ENCODE data around the gene CHMP2A.
A peak's percentile ranks its signal among the peaks of the same experiment; 100 is the strongest.

The CHMP2A gene

DNA sequence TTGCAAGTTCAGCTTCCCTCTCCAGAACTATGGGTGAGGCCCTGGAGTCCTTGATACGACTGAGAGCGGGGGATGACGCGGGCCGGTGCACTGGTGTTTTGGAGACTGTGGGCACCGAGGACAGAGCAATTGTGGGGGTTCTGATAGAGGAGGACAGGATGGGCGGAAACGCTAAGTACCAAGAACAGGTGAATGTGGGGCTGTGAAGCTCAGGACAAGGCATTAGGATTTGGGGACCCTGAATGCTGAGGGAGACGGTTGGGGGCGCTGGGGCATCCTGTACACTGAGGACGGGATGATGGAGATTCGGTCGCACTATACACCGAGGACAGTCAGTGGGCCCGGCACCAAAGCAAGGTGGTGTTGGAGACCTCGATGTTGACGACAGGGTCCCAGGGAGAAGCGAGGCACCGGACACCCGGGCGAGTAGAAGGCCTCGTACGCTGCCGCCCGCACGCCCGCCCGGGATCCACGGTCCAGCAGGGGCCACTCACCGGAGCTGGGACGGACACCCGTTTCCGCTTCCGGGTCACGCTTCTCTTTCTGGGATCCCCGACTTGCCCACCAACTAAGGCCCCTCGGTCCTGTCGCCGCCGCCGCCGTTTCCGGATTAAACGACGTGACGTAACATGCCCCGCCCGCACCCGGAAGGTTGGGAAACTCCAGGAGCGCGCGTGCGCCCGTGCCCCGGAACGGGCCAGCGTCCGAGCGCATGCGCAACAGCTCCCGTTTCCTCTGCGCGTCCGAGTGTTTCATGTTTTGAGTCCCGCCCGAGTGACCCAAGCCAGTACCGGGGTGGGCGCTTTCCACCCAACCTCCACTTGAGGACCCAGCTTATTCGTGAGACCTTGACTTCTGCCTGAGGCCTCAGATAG is at the start of gene CHMP2A:
CHMP2A (minus strand) TSS at position 612 of the 875 bp plus-strand sequence. CDS start 893 bp downstream, outside the sequence.
- H3K9ac ChIP-seq (ENCODE audit: insufficient read length, low read depth): peak within 1 kb of the TSS; percentile 96
- no peaks in the 10 kb centered on the region for H3K4me1 ChIP-seq (ENCODE audit: insufficient read depth, insufficient read length)
- H3K9me3 ChIP-seq (ENCODE audit: insufficient read depth, low read length): no peaks in the 10 kb centered on the region
- H3K27me3 ChIP-seq (ENCODE audit: insufficient read depth, insufficient read length): no peaks in the 10 kb centered on the region
- TF ChIP-seq ZNF274 (IDR thresholded peaks at IDR 0.05; ENCODE audit: low read depth, low read length) (no peak), SUZ12 (IDR thresholded peaks at IDR 0.05; ENCODE audit: extremely low read depth, insufficient read depth, insufficient read length) (no peak), YY1 (IDR thresholded peaks at IDR 0.05; ENCODE audit: insufficient read depth, insufficient read length) (no peak)
- H3K4me3 ChIP-seq (ENCODE audit: insufficient read length, low read depth): peak within 1 kb of the TSS; percentile 87
- peak; percentile 86 for DNase-seq (ENCODE audit: low read depth, low spot score)
- peaks cover 53% of the 10 kb centered on the region for H3K36me3 ChIP-seq (ENCODE audit: insufficient read depth, insufficient read length, low read length)

DNA sequence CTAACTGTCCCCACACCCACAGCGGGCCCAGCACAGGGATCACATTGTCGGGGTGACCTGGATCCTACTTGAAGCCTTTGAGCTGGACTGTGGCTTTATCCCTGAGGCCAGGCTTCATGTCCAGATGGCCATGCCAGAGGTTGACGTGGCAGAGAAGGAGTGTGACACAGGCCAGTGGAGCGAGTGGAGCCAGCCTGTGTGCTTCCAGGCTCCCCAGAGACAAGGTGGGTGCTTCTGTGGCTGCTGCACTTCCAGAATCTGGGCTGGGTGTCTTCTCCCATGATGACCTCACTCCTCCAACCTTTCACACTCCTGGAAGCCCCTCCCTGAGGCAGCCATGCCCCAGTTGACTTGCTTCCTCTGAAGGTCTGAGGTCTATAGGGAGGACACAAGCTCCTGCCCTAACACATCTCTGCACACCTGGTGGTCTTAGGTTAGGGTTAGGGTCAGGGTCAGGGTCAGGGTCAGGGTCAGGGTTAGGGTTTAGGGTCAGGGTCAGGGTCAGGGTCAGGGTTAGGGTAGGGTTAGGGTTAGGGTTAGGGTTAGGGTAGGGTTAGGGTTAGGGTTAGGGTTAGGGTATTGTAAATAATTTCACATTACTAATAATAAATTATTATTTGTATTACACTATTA is 31.3 kb upstream of the CHMP2A start:
- Histone ChIP-seq H3K4me1 (ENCODE audit: insufficient read depth, insufficient read length) (no peaks in the 10 kb centered on the region), H3K4me3 (ENCODE audit: insufficient read length, low read depth) (no peak overlapping the region), H3K27me3 (ENCODE audit: insufficient read depth, insufficient read length) (no peaks in the 10 kb centered on the region), H3K9me3 (ENCODE audit: insufficient read depth, low read length) (no peaks in the 10 kb centered on the region), H3K9ac (ENCODE audit: insufficient read length, low read depth) (no peak overlapping the region), H3K36me3 (ENCODE audit: insufficient read depth, insufficient read length, low read length) (peaks cover 30% of the 10 kb centered on the region)
- no peak for DNase-seq (ENCODE audit: low read depth, low spot score)
- TF ChIP-seq SUZ12 (IDR thresholded peaks at IDR 0.05; ENCODE audit: extremely low read depth, insufficient read depth, insufficient read length) (no peak), YY1 (IDR thresholded peaks at IDR 0.05; ENCODE audit: insufficient read depth, insufficient read length) (no peak)

DNA sequence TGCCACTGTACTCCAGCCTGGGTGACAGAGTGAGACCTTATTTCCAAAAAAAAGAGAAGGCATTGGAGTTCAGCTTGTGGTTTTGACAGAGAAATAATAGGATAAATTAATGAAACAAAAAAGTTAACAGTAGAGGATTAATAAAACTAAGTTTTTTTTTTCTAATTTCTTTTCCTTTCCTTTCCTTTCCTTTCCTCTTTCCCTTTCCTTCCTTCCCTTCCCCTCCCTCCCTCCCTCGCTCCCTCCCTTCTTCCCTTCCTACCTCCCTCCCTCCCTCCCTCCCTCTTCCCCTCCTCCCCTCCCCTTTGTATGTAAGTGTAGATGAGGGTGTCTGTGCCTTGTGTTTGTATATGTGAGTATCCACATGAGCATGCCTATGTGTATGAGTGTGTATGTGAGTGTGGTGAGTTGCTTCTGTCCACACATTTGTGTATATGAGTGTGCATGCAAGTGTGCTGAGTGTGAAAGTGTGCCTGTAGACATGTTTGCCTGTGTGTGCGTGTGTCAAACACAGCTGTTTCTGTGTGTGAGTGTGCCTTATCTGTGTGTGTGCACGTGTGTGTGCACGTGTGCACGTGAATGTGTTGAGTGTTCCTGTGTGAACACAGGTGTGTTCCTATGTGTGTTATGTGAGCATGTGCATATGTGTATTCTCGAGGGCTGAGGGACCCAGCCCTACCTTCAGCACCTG is 30.7 kb upstream of the CHMP2A start:
- no peaks in the 10 kb centered on the region for H3K9me3 ChIP-seq (ENCODE audit: insufficient read depth, low read length)
- no peaks in the 10 kb centered on the region for H3K27me3 ChIP-seq (ENCODE audit: insufficient read depth, insufficient read length)
- H3K36me3 ChIP-seq (ENCODE audit: insufficient read depth, insufficient read length, low read length): peaks cover 30% of the 10 kb centered on the region
- no peak for TF ChIP-seq ZNF274 (IDR thresholded peaks at IDR 0.05; ENCODE audit: low read depth, low read length)
- TF ChIP-seq YY1 (IDR thresholded peaks at IDR 0.05; ENCODE audit: insufficient read depth, insufficient read length): no peak
- TF ChIP-seq SUZ12 (IDR thresholded peaks at IDR 0.05; ENCODE audit: extremely low read depth, insufficient read depth, insufficient read length): no peak
- no peaks in the 10 kb centered on the region for H3K4me1 ChIP-seq (ENCODE audit: insufficient read depth, insufficient read length)
- no peak overlapping the region for H3K4me3 ChIP-seq (ENCODE audit: insufficient read length, low read depth)
- H3K9ac ChIP-seq (ENCODE audit: insufficient read length, low read depth): no peak overlapping the region
- DNase-seq (ENCODE audit: low read depth, low spot score): no peak

DNA sequence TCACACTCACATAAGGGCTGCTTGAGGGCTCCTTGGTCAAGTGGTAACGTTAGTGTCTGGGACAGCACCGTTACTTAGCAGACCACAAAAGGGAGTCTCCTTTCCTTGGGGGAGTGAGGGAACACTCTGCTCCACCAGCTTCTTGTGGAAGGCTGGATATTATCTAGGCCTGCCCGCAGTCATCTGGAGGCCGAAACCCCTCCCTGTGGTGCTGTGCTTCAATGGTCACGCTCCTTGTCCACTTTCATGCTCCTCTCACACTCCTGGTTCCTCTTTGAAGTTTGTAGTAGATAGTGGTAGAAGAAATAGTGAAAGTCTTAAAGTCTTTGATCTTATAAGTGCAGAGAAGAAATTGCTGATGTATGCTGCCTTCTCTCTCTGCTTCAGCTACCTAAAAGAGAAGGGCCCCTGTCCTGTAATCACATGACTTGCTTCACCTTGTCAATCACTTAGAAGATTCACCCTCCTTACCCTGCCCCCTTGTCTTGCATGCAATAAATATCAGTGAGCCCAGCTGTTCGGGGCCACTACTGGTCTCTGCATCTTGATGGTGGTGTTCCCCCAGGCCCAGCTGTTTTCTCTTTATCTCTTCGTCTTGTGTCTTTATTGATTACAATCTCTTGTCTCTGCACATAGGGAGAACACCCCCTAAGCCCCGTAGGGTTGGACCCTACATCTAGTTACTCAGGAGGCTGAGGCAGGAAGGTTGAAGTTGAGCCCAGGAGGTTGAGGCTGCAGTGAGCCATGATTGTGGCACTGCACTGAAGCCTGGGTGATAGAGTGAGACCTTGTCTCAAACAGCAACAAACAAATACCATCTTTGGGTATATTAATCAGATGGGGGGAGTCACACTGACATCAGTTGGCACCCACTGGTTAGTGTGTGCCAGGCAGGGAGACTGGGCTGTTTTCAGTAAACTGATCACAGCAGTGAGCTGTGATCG is 29.9 kb upstream of the CHMP2A start:
- Histone ChIP-seq H3K9me3 (ENCODE audit: insufficient read depth, low read length) (no peaks in the 10 kb centered on the region), H3K4me1 (ENCODE audit: insufficient read depth, insufficient read length) (no peaks in the 10 kb centered on the region), H3K27me3 (ENCODE audit: insufficient read depth, insufficient read length) (no peaks in the 10 kb centered on the region), H3K36me3 (ENCODE audit: insufficient read depth, insufficient read length, low read length) (peaks cover 30% of the 10 kb centered on the region), H3K4me3 (ENCODE audit: insufficient read length, low read depth) (no peak overlapping the region), H3K9ac (ENCODE audit: insufficient read length, low read depth) (no peak overlapping the region)
- no peak for DNase-seq (ENCODE audit: low read depth, low spot score)
- TF ChIP-seq SUZ12 (IDR thresholded peaks at IDR 0.05; ENCODE audit: extremely low read depth, insufficient read depth, insufficient read length): no peak
- TF ChIP-seq ZNF274 (IDR thresholded peaks at IDR 0.05; ENCODE audit: low read depth, low read length): no peak
- TF ChIP-seq YY1 (IDR thresholded peaks at IDR 0.05; ENCODE audit: insufficient read depth, insufficient read length): no peak

DNA sequence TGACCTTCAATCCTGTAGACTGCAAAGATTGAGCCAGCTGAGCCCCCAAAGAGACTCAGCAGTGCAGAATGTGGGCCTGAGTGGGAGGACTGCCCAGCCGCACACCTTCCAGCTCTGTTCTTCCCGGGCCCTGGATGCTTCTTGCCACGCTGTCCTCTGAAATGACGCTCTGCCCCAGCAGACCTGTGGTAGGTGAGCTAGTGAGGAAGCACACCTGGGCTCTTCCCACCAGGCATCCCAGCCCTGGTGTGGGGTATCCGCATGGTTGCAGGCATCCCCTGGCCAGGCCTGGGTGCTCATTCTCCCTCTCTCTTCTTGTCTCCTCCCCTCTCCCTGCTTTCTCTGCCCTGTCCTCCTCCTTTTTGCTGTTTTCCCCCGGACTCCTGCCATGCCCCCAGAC is 28.1 kb upstream of the CHMP2A start:
- no peak overlapping the region for H3K4me3 ChIP-seq (ENCODE audit: insufficient read length, low read depth)
- peaks cover 33% of the 10 kb centered on the region for H3K36me3 ChIP-seq (ENCODE audit: insufficient read depth, insufficient read length, low read length)
- no peak overlapping the region for H3K9ac ChIP-seq (ENCODE audit: insufficient read length, low read depth)
- no peak for TF ChIP-seq YY1 (IDR thresholded peaks at IDR 0.05; ENCODE audit: insufficient read depth, insufficient read length)
- no peak for TF ChIP-seq ZNF274 (IDR thresholded peaks at IDR 0.05; ENCODE audit: low read depth, low read length)
- TF ChIP-seq SUZ12 (IDR thresholded peaks at IDR 0.05; ENCODE audit: extremely low read depth, insufficient read depth, insufficient read length): no peak
- no peaks in the 10 kb centered on the region for H3K27me3 ChIP-seq (ENCODE audit: insufficient read depth, insufficient read length)
- DNase-seq (ENCODE audit: low read depth, low spot score): no peak
- H3K4me1 ChIP-seq (ENCODE audit: insufficient read depth, insufficient read length): no peaks in the 10 kb centered on the region
- no peaks in the 10 kb centered on the region for H3K9me3 ChIP-seq (ENCODE audit: insufficient read depth, low read length)

DNA sequence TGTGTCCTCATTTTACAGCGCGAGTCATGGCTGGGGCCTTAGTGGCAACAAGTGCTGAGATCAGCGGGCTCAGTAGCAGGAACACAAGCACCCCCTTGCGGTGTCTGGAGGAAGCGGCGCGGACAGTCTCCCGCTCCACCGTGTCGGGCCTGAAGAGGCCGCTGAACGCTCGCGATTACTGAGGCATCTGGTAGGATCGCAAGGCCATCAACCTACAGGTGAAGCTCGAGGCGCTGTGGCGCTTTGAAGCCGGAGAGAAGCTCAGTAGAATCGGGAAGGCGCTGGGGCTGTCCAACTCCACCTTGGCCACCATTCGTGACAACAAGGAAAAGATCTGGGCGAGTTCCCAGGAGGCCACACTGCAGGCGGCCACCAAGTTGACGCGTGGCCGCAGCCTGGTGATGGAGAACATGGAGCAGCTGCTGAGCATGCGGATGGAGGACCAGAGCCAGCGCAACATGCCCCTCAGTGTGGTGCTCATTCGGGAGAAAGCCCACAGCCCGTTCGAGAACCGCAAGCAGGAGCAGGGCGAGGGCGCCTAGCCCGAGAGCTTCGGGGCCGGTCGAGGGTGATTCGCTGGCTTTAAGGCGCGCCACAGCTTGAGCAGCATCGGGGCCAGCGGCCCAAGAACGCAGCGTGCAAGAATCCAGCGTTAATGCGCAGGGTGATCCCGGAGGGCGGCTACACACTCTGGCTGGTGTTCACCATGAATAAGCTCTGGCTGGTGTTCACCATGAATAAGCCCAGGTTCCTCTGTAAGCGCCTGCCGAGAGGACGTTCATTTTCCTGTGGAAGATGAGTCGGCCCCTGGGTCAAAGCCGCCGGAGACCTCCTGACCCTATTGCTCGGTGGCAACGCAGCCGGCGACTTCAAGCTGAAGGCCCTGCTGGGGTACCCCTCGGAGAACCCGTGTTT is 26.6 kb upstream of the CHMP2A start:
- Histone ChIP-seq H3K9ac (ENCODE audit: insufficient read length, low read depth) (peak overlapping the region; percentile 34), H3K9me3 (ENCODE audit: insufficient read depth, low read length) (no peaks in the 10 kb centered on the region), H3K36me3 (ENCODE audit: insufficient read depth, insufficient read length, low read length) (peaks cover 33% of the 10 kb centered on the region), H3K27me3 (ENCODE audit: insufficient read depth, insufficient read length) (no peaks in the 10 kb centered on the region), H3K4me1 (ENCODE audit: insufficient read depth, insufficient read length) (no peaks in the 10 kb centered on the region), H3K4me3 (ENCODE audit: insufficient read length, low read depth) (no peak overlapping the region)
- TF ChIP-seq SUZ12 (IDR thresholded peaks at IDR 0.05; ENCODE audit: extremely low read depth, insufficient read depth, insufficient read length): no peak
- no peak for TF ChIP-seq ZNF274 (IDR thresholded peaks at IDR 0.05; ENCODE audit: low read depth, low read length)
- no peak for TF ChIP-seq YY1 (IDR thresholded peaks at IDR 0.05; ENCODE audit: insufficient read depth, insufficient read length)
- DNase-seq (ENCODE audit: low read depth, low spot score): peak; percentile 59
